ENCODE results near the gene LRRC7.

DNA sequence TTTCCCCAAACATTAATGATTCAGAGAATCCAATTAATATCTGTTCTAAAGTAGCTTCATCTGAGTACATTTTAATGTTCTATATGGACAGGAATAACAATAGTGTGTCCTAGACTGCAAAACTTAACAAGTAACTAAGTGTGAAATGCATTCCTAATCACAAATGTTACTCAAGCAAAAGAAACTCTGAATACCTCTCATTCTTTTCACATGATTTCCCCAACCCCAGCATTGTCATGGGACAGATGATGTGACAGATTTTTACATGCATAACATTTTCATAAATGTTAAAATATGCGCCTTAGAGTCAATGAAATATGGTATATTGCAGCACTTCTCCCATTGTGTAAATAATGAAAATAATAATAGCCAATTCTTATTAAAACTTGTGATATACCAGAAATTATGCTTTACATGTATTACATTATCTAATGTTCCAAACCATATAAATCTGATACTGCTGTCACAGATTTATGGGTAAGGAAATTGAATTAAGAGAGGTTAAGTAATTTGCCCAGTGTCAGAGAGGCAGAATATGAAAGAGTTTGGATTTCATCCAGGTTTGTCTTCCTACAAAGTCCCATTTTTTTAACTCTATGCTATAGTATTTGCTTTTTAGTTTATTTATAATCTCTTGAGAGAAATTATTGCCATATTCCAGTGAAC is 269.4 kb downstream of the LRRC7 start:
- TF ChIP-seq, protein P1, sequence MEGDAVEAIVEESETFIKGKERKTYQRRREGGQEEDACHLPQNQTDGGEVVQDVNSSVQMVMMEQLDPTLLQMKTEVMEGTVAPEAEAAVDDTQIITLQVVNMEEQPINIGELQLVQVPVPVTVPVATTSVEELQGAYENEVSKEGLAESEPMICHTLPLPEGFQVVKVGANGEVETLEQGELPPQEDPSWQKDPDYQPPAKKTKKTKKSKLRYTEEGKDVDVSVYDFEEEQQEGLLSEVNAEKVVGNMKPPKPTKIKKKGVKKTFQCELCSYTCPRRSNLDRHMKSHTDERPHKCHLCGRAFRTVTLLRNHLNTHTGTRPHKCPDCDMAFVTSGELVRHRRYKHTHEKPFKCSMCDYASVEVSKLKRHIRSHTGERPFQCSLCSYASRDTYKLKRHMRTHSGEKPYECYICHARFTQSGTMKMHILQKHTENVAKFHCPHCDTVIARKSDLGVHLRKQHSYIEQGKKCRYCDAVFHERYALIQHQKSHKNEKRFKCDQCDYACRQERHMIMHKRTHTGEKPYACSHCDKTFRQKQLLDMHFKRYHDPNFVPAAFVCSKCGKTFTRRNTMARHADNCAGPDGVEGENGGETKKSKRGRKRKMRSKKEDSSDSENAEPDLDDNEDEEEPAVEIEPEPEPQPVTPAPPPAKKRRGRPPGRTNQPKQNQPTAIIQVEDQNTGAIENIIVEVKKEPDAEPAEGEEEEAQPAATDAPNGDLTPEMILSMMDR (IDR thresholded peaks at IDR 0.05) = no peak
- TF ChIP-seq POLR2A (IDR thresholded peaks at IDR 0.05) = no peak
